Stomach (tissue), 4 donors: Measurements from ENCODE around the gene EGLN1.

Experiments used
- CTCF ChIP-seq, 7 experiments: fragments of 450-650 bp in 4 of 7; fragments of 200-600 bp in 3 of 7; sonication (generic) in 3 of 7; IDR thresholded peaks; one replicate each; pipeline ENCODE4 v1.5.1; 2016 to 2019; ENCODE audit warnings: antibody characterized with exemption in 7 of 7, control low read depth in 2 of 7, mild to moderate bottlenecking in 1 of 7
- EP300 ChIP-seq: sonication (generic); formaldehyde crosslinking; IDR thresholded peaks from one replicate; pipeline ENCODE4 v1.6.1; 2017; ENCODE audit warnings: antibody characterized with exemption
- POLR2A ChIP-seq, 4 donors: fragments of 450-650 bp; IDR thresholded peaks; one replicate each; pipeline ENCODE4 v1.6.1; 2016; ENCODE audit warnings: antibody characterized with exemption in 4 of 4, control low read depth in 2 of 4, mild to moderate bottlenecking in 1 of 4, moderate library complexity in 1 of 4

GRCh38 chr1:231364192-231364591, 57.9 kb downstream of the EGLN1 start:
- TF ChIP-seq POLR2A (IDR thresholded peaks at IDR 0.05) (no peak), CTCF (IDR thresholded peaks at IDR 0.05) (no peak), EP300 (no peak)
